Measurements from ENCODE around the gene PRSS53. TPM values are rescaled to one million over a fixed set of nuclear protein-coding genes. Genes with fewer than 3 reads are reported as not detected.

The PRSS53 gene
- total RNA-seq, 2 experiments from 2014 or later, result 5.5 to 8.6 TPM

DNA sequence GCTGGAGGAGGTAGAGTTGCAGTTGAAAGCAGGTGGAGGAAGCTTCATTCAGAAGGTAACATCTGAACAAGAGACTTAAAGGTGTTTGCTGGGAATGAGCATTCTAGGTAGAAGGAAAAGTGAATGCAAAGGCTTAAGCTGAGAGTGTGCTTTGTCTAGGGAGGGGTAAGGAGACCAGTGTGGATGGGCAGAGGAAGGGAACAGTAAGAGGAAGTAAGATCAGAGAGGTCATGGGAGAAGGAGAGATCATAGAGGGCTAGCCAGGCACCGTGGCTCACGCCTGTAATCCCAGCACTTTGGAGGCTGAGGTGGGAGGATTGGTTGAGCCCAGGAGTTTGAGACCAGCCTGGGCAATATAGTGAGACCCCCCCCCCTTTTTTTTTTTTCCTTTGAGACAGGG, 52.1 kb downstream of the PRSS53 start:
- CTCF ChIA-PET, result no interaction called here
- intact Hi-C loops (cut with micrococcal nuclease), result no loop called here
- POLR2A ChIA-PET, result interaction anchor here (3.7 kb wide), 1 partner anchor 37 kb away, joined by 17 read pairs; the partner anchor contains the start of genes ZNF646 and ZNF668

DNA sequence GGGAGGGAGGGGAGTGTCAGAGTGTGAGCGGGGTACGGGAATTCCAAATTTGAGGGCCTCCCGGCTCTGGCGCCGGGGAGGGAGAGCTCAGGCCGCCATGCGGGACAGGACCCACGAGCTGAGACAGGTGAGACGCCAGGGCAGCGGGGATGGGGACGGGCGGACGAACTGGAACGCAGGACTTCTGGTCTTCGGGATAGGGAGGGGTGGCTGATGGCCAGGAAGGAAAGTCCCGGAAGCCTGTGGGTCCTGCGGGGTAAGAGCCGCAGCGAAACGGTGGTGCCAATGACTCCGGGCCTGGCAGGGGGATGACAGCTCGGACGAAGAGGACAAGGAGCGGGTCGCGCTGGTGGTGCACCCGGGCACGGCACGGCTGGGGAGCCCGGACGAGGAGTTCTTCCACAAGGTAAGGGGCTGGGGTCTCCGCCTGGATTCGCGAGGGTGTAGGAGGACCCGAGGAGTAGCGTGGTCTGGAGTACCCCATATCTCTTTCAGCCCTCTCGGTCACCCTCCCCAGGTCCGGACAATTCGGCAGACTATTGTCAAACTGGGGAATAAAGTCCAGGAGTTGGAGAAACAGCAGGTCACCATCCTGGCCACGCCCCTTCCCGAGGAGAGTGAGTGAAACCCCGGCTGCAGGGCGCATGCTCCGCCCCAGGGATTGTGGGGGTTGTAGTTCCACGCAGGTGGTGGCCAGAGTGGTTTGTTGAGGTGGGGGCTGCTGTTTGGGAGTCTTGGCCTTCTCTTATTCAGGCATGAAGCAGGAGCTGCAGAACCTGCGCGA, 54.8 kb downstream of the PRSS53 start:
- ChIA-PET POLR2A (interaction anchor here (0.5 to 3.7 kb wide), 6 partner anchors 11 to 410 kb away, joined by 3 to 17 read pairs (median 4); partner anchors contain the start of genes FUS, ZNF646 and ZNF668), CTCF (interaction anchor here (0.7 to 1.2 kb wide), 4 partner anchors 48 to 146 kb away, joined by 3 to 4 read pairs (median 3); partner anchors contain the start of gene FUS)
- Mint-ChIP-seq H3K27me3 (no peaks in the 10 kb centered on the region), H3K27ac (peak overlapping the region; percentile 89), H3K36me3 (ENCODE audit: low read depth) (peaks cover 7% of the 10 kb centered on the region), H3K4me1 (ENCODE audit: low read depth) (peaks cover 22% of the 10 kb centered on the region), H3K4me3 (peak overlapping the region; percentile 85), H3K9me3 (no peaks in the 10 kb centered on the region)
- intact Hi-C loops (cut with micrococcal nuclease), result loop anchor here (5.0 kb wide), 1 partner anchor 38 kb away; the partner anchor contains the start of genes ZNF646 and ZNF668
- TF ChIP-seq, protein P1, sequence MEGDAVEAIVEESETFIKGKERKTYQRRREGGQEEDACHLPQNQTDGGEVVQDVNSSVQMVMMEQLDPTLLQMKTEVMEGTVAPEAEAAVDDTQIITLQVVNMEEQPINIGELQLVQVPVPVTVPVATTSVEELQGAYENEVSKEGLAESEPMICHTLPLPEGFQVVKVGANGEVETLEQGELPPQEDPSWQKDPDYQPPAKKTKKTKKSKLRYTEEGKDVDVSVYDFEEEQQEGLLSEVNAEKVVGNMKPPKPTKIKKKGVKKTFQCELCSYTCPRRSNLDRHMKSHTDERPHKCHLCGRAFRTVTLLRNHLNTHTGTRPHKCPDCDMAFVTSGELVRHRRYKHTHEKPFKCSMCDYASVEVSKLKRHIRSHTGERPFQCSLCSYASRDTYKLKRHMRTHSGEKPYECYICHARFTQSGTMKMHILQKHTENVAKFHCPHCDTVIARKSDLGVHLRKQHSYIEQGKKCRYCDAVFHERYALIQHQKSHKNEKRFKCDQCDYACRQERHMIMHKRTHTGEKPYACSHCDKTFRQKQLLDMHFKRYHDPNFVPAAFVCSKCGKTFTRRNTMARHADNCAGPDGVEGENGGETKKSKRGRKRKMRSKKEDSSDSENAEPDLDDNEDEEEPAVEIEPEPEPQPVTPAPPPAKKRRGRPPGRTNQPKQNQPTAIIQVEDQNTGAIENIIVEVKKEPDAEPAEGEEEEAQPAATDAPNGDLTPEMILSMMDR (IDR thresholded peaks at IDR 0.05), result no peak
- DNase-seq (peak; percentile 94), ATAC-seq (peak; percentile 66)

More for the DNA sequence above, 52.1 kb downstream of the PRSS53 start:
- peaks cover 10% of the 10 kb centered on the region for H3K36me3 Mint-ChIP-seq (ENCODE audit: low read depth)
- H3K9me3 Mint-ChIP-seq, result no peaks in the 10 kb centered on the region
- DNase-seq (no peak), ATAC-seq (no peak)
- TF ChIP-seq, protein P1 (IDR thresholded peaks at IDR 0.05), result no peak
- no peak overlapping the region for H3K27ac Mint-ChIP-seq
- H3K27me3 Mint-ChIP-seq, result no peaks in the 10 kb centered on the region
- H3K4me3 Mint-ChIP-seq, result no peak overlapping the region
- peaks cover 21% of the 10 kb centered on the region for H3K4me1 Mint-ChIP-seq (ENCODE audit: low read depth)

Other genes starting within 250 kb of the PRSS53 start
- 10 to 100 TPM; 21.8 to 23.6 TPM for gene BCL7C, start 194.9 kb downstream of the PRSS53 start, total RNA-seq
- under 1 TPM; 0.31 to 0.32 TPM for gene CTF1, start 192.3 kb downstream of the PRSS53 start, total RNA-seq
- gene FBXL19, start 165.4 kb downstream of the PRSS53 start, total RNA-seq, result 10 to 100 TPM; 21.1 to 22.0 TPM
- gene ORAI3, start 139.9 kb downstream of the PRSS53 start, total RNA-seq, result 10 to 100 TPM in 1 of 2 experiments, 1 to 10 TPM in 1; 7.6 to 10.9 TPM
- 10 to 100 TPM; 18.0 to 19.2 TPM for gene SETD1A, start 131.2 kb downstream of the PRSS53 start, total RNA-seq
- 1 to 10 TPM in 1 of 2 experiments, under 1 TPM in 1; 0.45 to 1.3 TPM for gene HSD3B7, start 103.7 kb downstream of the PRSS53 start, total RNA-seq
- 1 to 10 TPM; 1.1 to 1.8 TPM for gene STX1B, start 78.3 kb downstream of the PRSS53 start, total RNA-seq
- gene STX4, start 55.4 kb downstream of the PRSS53 start, total RNA-seq, result 10 to 100 TPM; 25.2 to 27.7 TPM
- gene ZNF668, start 14.7 kb downstream of the PRSS53 start, total RNA-seq, result 10 to 100 TPM; 16.2 to 18.8 TPM
- 10 to 100 TPM; 22.0 to 24.4 TPM for gene ZNF646, start 14.5 kb downstream of the PRSS53 start, total RNA-seq
- gene VKORC1, start 5.9 kb upstream of the PRSS53 start, total RNA-seq, result 10 to 100 TPM; 68.5 to 71.5 TPM
- 10 to 100 TPM; 55.1 to 58.7 TPM for gene BCKDK, start 19.4 kb upstream of the PRSS53 start, total RNA-seq
- 10 to 100 TPM; 55.6 to 58.7 TPM for gene KAT8, start 28.7 kb upstream of the PRSS53 start, total RNA-seq
- not detected for gene PRSS8, start 46.8 kb upstream of the PRSS53 start, total RNA-seq
- under 1 TPM; 0.18 to 0.72 TPM for gene PRSS36, start 61.1 kb upstream of the PRSS53 start, total RNA-seq
- 100 to 1,000 TPM; 486 to 533 TPM for gene FUS, start 91.2 kb upstream of the PRSS53 start, total RNA-seq
- 1 to 10 TPM; 5.9 to 6.1 TPM for gene PYCARD, start 113.8 kb upstream of the PRSS53 start, total RNA-seq
- gene TRIM72, start 125.2 kb upstream of the PRSS53 start, total RNA-seq, result not detected
- not detected for gene PYDC1, start 128.2 kb upstream of the PRSS53 start, total RNA-seq
- gene ITGAM, start 171.0 kb upstream of the PRSS53 start, total RNA-seq, result under 1 TPM; 0.88 to 0.96 TPM

Data from activated CD8-positive, alpha-beta T cell treated with anti-CD3 and anti-CD28 coated beads for 36 hours (primary cell).